Activated CD4-positive, alpha-beta T cell treated with anti-CD3 and anti-CD28 coated beads, Interleukin-2, amount 50 U/mL, for 16 hours (primary cell): ENCODE measurements around the gene NCAM2.

ENCODE experiments used
- DNase-seq: peaks from one replicate; pipeline ENCODE4 v3.0.0-alpha.2; 2020

NCAM2 gene

GRCh38 chr21:20997636-20998455 lies at the start of gene NCAM2:
Gene NCAM2 (plus strand): TSS chr21:20998409.
- peak; percentile 30 for DNase-seq

- DNase-seq = no peak
These were observed 48.3 kb upstream of the NCAM2 start for GRCh38 chr21:20949884-20950283.

DNA sequence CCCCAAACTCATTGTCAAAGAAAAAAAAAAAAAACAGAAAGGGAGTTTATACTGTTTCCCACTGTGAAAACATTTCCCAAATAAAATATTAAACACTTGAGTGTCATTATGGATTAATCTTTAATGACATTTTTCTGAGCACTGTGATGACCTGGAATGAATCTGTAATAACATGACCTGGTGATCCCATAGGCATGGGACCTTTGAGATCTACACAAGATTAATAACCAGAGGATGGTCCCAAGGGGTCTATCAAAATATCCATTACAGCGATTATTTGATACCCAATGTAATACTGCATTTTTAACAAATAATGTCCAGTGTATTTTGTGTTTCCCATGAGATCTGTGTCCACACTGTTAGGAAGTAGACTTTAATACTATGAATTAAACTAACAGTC lies 32.4 kb upstream of the NCAM2 start:
- no peak for DNase-seq

GRCh38 chr21:20968391-20968790 lies 29.8 kb upstream of the NCAM2 start:
- DNase-seq = no peak

GRCh38 chr21:20970691-20971090 lies 27.5 kb upstream of the NCAM2 start:
- DNase-seq = no peak

GRCh38 chr21:20971296-20971921 lies 26.8 kb upstream of the NCAM2 start:
- DNase-seq = peak; percentile 48

GRCh38 chr21:20994790-20995189 lies 3.4 kb upstream of the NCAM2 start:
- no peak for DNase-seq

DNA sequence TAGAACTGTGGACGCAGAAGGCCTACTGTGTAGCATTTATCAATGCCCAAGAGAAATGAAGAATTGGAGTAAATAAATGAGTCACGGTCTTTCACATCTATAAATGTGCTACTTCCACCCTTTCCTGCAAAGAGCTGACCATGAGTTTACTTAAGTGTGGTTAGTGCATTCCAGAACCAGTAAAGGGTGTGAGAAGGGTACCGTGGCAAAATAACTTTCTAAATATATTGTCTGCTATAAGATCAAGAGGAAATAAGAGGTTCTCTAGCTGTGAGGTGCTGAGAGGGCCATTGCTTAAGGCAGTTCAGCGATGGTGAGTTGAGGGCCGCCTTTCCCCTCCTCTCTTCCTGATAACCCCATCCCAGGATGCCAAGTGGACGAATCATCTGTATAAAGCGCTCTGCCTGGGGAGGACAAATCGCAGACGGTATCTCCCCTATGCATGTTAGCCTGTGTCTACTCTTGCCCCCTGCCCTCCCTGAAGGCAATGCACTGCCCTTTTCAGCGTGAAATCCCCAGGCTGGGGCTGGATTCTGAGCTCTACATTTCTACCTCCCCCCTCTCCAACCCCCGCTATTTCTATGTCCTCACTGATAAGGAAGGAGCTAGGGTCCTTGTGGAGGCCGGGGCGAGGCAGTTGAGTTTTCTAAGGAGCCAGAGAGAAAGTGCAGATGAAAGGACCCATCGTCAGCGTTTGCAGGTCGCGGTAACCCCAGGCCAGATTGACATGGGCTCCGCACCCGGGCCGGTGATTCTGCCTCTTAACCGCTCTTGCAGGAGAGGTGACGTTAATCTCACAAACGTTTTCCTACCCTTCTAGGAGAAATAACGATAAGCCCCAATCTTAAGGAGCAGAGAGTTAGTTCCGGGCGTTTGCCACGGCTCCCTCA lies 1.5 kb upstream of the NCAM2 start:
- no peak for DNase-seq

DNA sequence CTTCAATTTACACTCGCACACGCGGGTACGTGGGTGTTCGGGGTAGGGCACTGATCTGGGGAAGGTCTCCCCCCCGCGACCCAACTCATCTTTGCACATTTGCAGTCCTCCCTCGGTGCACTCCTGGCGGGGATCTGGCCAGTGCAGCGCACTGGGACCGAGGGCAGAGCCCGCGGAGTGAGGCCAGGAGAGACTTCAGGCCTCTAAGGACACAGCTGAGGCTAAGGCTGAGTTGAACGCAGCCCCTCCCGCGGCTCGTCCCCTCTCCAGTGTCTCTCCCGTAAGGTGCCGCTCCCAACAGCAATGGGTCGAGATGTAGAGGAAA lies 936 bp upstream of the NCAM2 start:
- no peak for DNase-seq

GRCh38 chr21:20998456-20998789 lies 214 bp downstream of the NCAM2 start:
- no peak for DNase-seq

DNA sequence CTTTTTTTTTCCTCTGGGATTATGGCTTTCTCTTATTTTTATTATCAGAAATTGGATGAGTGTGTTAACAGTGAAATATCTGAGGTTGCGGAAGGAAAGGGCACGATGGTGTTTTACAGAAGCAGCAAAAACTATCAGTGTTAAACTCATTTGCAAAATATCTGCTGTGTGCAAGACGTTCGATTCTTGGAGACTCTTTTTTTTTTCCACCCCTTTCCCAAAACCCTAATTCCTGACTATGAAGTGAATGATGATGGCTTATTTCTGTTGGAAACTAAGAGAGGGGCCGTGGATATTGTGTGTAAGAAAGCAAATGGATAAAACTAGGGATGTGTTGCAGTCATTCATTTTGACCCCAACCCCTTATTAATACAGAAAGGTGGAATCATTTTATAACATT lies 677 bp downstream of the NCAM2 start:
- DNase-seq = no peak

DNA sequence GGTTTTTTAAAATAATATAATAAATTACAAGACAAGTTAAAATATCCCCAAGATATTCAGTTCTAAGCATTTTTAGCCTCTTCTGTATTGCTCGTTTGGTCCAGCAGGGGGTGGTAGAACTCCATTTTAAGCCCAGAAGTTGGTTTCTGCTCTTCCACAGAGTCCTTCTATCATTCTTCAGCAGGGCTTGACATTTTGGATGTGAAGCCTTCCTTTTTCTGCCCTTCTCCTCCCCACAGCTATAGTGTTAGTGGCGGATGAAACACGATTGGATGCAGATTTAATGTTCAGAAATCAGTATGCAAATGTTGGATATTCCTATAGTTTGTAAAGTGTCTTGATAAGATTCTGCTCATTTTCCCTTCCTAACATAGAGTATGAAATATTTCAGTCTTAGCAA lies 1.4 kb downstream of the NCAM2 start:
- DNase-seq = peak; percentile 26

DNA sequence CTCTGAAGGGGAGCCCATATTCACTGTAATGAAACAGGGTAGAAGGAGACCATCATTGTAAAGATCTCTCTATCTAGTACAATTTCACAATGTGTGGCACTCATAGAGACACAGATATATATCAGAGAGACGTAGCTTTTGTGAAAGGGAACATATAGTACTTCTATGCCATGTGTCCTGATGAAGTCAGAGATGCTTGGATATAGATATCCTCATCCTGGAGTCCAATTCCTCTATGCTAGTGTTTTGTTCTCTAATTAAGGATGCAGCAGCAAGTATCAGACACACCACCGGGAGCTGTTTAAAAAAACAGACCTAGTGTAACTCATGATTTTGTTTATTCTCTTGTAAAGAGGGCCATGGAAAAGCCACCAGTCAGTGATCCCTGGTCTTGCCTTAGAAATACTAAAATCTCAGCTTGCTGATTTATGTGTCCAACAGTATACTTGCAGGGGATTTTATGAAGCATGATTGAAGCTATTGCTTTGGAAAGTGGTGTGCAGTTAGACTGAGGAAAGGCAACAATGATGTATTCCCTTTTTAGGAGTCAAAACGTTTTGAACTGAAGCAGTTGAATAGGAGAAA lies 2.5 kb downstream of the NCAM2 start:
- no peak for DNase-seq

- DNase-seq = no peak
These were observed 3.4 kb downstream of the NCAM2 start for GRCh38 chr21:21001591-21002100.

DNA sequence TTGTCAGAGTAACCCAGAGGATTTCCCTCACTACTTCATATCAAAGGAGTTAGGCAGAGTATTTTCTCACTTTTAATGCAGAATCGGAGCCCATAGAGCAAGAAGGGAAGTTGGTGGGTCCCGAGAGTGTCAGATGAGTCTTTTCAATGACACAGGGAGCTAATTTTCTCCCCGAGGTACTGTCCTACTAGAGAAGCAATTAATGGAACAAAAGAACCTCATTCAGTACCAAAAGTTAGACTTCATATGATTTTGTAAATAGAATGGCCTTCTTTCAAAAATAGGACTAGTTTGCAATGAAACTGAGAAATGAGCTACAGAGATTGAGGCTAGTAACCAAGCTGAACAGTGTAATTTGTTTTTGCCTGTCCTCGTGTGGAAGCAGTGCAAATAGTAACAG lies 3.9 kb downstream of the NCAM2 start:
- DNase-seq = no peak

DNA sequence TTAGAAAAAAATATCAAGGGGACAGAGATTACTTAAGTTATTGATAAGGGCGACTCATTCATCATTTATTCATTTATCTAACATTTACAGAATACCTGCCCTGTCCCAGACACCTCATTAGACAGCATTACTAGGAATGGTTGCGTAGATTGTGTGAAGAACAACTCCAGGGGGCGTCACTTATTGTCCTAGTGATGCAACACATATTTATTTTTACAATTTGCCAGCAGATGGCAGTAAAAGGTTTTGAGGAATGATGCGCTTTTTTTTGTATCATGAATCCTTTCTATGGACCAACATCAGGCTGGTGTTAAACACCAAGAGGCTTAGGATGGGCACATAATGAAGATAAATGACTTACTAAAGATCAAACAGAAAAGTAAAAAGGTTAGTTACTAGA lies 5.5 kb downstream of the NCAM2 start:
- DNase-seq = peak; percentile 14

DNA sequence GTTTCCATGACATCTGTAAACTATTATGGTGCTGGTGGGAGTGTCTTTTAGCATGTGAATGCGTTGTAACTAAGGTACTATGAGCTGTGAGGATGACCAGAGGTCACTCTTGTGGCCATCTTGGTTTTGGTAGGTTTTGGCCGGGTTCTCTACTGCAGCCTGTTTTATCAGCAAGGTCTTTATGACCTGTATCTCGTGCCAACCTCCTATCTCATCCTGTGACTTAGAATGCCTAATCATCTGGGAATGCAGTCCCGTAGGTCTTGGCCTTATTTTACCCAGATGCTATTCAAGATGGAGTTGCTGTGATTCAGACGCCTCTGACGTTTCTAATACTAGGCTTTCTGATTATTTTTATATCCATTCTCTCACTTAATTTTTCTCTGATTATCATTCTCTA lies 9.4 kb downstream of the NCAM2 start:
- DNase-seq = no peak

DNA sequence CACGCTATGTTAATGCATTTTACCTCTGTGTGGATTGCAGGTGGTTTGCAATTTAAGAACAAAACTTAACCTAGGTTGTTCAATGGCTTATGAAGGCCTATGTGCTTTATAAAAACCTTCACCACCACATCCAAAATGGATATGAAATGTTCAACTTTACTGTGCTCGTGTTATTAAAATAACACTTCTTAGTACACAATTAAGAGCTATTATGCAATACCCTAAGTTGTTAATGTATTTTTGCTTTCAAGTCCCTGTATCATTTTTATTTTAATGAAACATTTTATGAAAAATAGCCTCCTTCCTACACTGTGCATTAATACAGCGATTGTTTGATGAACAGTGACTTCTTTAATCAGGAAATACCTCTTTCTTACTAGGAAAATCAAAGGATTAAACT lies 12.0 kb downstream of the NCAM2 start:
- DNase-seq = no peak

DNA sequence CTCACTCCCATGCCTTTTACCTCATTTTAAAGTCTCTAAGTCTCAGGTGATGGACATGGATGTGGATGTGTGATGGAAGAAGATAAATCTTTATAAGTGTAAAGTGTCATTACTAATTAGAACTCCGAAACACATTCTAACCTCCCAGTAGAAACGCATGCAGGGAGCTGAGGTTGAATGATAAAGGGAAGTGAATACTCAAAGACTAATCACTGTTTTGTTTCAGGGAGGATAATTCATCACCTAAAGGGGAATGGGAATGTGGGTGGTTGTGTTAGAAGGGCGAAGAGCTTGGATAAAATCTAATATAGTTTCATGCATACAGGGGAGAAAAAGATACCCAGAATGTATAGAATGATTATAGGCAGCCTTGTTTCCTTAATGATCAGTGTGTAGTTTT lies 12.5 kb downstream of the NCAM2 start:
- DNase-seq = no peak

- no peak for DNase-seq
These were observed 20.6 kb downstream of the NCAM2 start for GRCh38 chr21:21018821-21019220.

- no peak for DNase-seq
These were observed 21.5 kb downstream of the NCAM2 start for GRCh38 chr21:21019681-21020080.

- DNase-seq = no peak
These were observed 27.5 kb downstream of the NCAM2 start for GRCh38 chr21:21025742-21026141.

DNA sequence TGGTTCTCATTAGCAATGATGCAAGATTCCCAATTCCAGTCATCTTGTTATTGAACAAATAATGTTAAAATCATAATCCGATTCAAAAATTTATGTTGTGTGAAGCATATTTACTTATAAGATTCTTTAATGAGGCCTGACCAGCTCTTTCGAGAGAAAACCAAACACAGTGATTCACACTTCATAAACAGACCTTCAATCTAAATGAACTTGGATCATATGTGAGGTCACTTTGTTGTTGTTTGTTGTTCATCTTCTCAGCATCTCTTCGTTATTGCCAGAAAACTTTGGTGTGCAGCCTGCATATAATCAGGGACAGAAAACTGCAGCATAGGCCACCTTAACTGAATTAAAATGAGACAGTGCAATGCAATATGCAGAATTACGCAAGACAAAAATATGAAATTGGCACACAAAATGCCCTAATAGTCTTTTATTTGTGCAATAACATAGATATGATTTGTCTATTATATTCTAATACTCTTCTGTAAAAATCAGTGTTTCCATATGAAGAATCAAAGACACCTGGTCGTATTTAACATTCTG lies 30.1 kb downstream of the NCAM2 start:
- DNase-seq = no peak
